Measurements from ENCODE around the gene RAD23B. TPM values are rescaled to one million over a fixed set of nuclear protein-coding genes. Genes with fewer than 3 reads are reported as not detected.
"Not testable (repeated sequence)": the region's sequence is repeated elsewhere in the genome, so short reads cannot be mapped to it uniquely, and the experiment has no call there.

RAD23B gene
- total and polyA plus RNA-seq, 4 experiments from 2014 or later, result 8.1 to 54.2 (median 30.8) TPM

GRCh38 chr9:107259751-107260313 lies 23.2 kb upstream of the RAD23B start:
- H3K9me3 ChIP-seq (ENCODE audit: control insufficient read depth in 1 of 2, low read length in 2 of 2); H3K36me3 Mint-ChIP-seq; H3K27ac Mint-ChIP-seq; H3K4me1 ChIP-seq (ENCODE audit: insufficient read depth, low read length); H3K36me3 ChIP-seq (ENCODE audit: insufficient read depth, low read length); H3K4me3 Mint-ChIP-seq; intact Hi-C loops (cut with micrococcal nuclease); H3K27ac ChIP-seq (ENCODE audit: low read depth, low read length); POLR2A ChIA-PET (ENCODE audit: partially characterized antibody); H3K27me3 ChIP-seq (ENCODE audit: insufficient read depth, low read length); DNase-seq; H3K9me3 Mint-ChIP-seq; H3K4me1 Mint-ChIP-seq; H3K4me3 ChIP-seq (ENCODE audit: low read length in 2 of 2): not testable (repeated sequence)
- H3K27me3 Mint-ChIP-seq, result peaks cover 6 to 11% of the 10 kb centered on the region in 2 donors
- CTCF ChIA-PET (ENCODE audit: partially characterized antibody), result interaction anchor here (0.6 to 3.2 kb wide), 4 partner anchors 11 to 81 kb away, joined by 3 to 13 read pairs (median 6); no protein-coding TSS in a partner anchor

GRCh38 chr9:107260437-107261081 lies 22.5 kb upstream of the RAD23B start:
- Mint-ChIP-seq H3K4me3 (no peak overlapping the region), H3K36me3 (no peaks in the 10 kb centered on the region), H3K27me3 (peaks cover 6 to 11% of the 10 kb centered on the region in 2 donors), H3K4me1 (no peaks in the 10 kb centered on the region), H3K27ac (peak overlapping the region in 1 of 7 donors; percentile 20), H3K9me3 (peaks cover 0 to 11% (median 7%) of the 10 kb centered on the region in 8 donors)
- Histone ChIP-seq H3K36me3 (ENCODE audit: insufficient read depth, low read length) (no peaks in the 10 kb centered on the region), H3K4me1 (ENCODE audit: insufficient read depth, low read length) (no peaks in the 10 kb centered on the region), H3K9me3 (ENCODE audit: control insufficient read depth in 1 of 2, low read length in 2 of 2) (no peaks in the 10 kb centered on the region), H3K27me3 (ENCODE audit: insufficient read depth, low read length) (peaks cover 5% of the 10 kb centered on the region), H3K4me3 (ENCODE audit: low read length in 2 of 2) (no peak overlapping the region), H3K27ac (ENCODE audit: low read depth, low read length) (no peak overlapping the region)
- DNase-seq, result no peak
- POLR2A ChIA-PET (ENCODE audit: partially characterized antibody), result no interaction called here
- CTCF ChIA-PET (ENCODE audit: partially characterized antibody), result interaction anchor here (0.6 to 3.2 kb wide), 6 partner anchors 9 to 81 kb away, joined by 3 to 13 read pairs (median 4); no protein-coding TSS in a partner anchor
- intact Hi-C loops (cut with micrococcal nuclease), result no loop called here

- intact Hi-C loops (cut with micrococcal nuclease), result no loop called here
- no peak overlapping the region for H3K27ac Mint-ChIP-seq
- CTCF ChIA-PET (ENCODE audit: partially characterized antibody), result interaction anchor here (0.9 to 3.2 kb wide), 5 partner anchors 9 to 80 kb away, joined by 3 to 13 read pairs (median 4); no protein-coding TSS in a partner anchor
Measured at GRCh38 chr9:107261106-107261505, 22.0 kb upstream of the RAD23B start.

DNA sequence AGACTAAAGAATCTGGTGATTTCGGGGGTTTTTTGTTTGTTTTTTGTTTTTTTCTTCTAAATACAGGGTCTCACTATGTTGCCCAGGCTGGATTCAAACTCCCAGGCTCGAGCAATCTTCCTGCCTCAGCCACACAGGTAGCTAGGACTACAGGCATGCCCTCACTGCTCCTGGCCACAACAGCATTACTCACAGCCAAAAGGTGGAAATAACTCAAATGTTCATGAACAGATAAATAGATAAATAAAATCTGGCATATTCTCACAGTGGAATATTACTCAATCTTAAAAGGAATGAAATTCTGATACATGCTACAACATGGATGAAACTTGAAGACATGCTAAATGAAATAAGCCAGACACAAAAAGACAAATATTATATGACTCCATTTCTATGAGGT lies 19.8 kb upstream of the RAD23B start:
- Histone ChIP-seq H3K4me3 (ENCODE audit: low read length in 2 of 2) (no peak overlapping the region), H3K27ac (ENCODE audit: low read depth, low read length) (no peak overlapping the region), H3K4me1 (ENCODE audit: insufficient read depth, low read length) (no peaks in the 10 kb centered on the region), H3K36me3 (ENCODE audit: insufficient read depth, low read length) (no peaks in the 10 kb centered on the region), H3K9me3 (ENCODE audit: control insufficient read depth in 1 of 2, low read length in 2 of 2) (no peaks in the 10 kb centered on the region), H3K27me3 (ENCODE audit: insufficient read depth, low read length) (peaks cover 5% of the 10 kb centered on the region)
- intact Hi-C loops (cut with micrococcal nuclease), result no loop called here
- H3K9me3 Mint-ChIP-seq, result peaks cover 0 to 14% (median 9%) of the 10 kb centered on the region in 8 donors
- H3K27me3 Mint-ChIP-seq, result peaks cover 10 to 12% of the 10 kb centered on the region in 2 donors
- no peak overlapping the region for H3K4me3 Mint-ChIP-seq
- CTCF ChIA-PET (ENCODE audit: partially characterized antibody), result no interaction called here
- DNase-seq, result no peak
- POLR2A ChIA-PET (ENCODE audit: partially characterized antibody), result no interaction called here
- peaks cover 0 to 4% of the 10 kb centered on the region in 2 donors for H3K36me3 Mint-ChIP-seq
- H3K4me1 Mint-ChIP-seq, result no peaks in the 10 kb centered on the region
- H3K27ac Mint-ChIP-seq, result no peak overlapping the region

More at GRCh38 chr9:107261106-107261505, 22.0 kb upstream of the RAD23B start:
- Mint-ChIP-seq H3K36me3 (no peaks in the 10 kb centered on the region), H3K9me3 (peaks cover 0 to 11% (median 8%) of the 10 kb centered on the region in 8 donors), H3K4me3 (no peak overlapping the region), H3K27me3 (peaks cover 6 to 11% of the 10 kb centered on the region in 2 donors), H3K4me1 (no peaks in the 10 kb centered on the region)
- Histone ChIP-seq H3K4me1 (ENCODE audit: insufficient read depth, low read length) (no peaks in the 10 kb centered on the region), H3K36me3 (ENCODE audit: insufficient read depth, low read length) (no peaks in the 10 kb centered on the region), H3K27ac (ENCODE audit: low read depth, low read length) (no peak overlapping the region), H3K4me3 (ENCODE audit: low read length in 2 of 2) (no peak overlapping the region), H3K9me3 (ENCODE audit: control insufficient read depth in 1 of 2, low read length in 2 of 2) (no peaks in the 10 kb centered on the region), H3K27me3 (ENCODE audit: insufficient read depth, low read length) (peaks cover 5% of the 10 kb centered on the region)
- POLR2A ChIA-PET (ENCODE audit: partially characterized antibody), result no interaction called here
- DNase-seq, result no peak

DNA sequence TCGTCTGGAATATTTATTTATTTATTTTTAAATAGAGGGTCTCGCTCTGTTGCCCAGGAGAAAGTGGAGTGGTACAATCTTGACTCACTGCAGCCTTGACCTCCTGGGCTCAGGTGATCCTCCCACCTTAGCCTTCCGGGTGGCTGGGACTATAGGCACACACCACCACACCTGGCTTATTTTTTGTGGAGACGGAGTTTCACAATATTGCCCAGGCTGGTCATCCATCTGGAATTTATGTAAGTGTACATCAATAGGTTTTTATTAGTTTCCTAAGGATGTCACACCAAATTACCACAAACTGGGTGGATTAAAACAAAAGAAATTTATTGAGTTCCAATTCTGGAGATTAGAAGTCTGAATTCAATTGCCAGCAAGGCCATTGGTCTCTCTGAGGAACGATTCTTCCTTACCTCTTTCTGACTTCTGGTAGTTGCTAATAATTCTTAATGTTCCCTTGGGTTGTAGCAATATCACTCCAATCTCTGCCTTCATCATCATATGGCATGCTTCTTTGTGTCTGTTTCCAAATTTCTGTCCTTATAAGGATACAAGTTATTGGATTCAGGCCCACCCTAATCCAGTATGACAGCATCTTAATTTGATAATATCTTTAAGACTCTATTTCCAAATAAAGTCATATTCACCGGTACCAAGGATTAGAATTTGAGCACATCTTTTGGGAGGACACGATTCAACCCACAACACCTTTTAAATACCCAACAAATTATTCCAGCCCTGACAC lies 16.3 kb upstream of the RAD23B start:
- H3K9me3 Mint-ChIP-seq, result peaks cover 0 to 14% (median 9%) of the 10 kb centered on the region in 8 donors
- intact Hi-C loops (cut with micrococcal nuclease), result no loop called here

DNA sequence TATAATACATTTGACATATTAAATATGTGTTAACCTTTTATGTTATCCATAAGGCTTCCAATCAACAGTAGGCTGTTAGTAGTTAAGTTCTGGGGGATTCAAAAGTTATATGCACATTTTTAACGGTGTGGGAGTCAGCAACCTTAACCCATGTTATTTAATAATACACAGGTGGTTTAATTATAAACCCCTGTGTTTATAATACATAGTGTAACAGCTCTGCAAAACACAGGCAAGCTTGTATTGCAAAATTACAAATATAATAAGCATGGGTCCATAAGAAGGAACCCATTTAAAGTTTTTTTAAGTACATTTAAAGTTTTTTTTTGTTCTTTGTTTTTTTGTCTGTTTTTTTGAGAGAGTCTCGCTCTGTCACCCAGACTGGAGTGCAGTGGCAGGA lies 14.5 kb upstream of the RAD23B start:
- peaks cover 0 to 12% (median 8%) of the 10 kb centered on the region in 8 donors for H3K9me3 Mint-ChIP-seq
- H3K4me3 ChIP-seq (ENCODE audit: low read length in 2 of 2), result no peak overlapping the region
- H3K36me3 ChIP-seq (ENCODE audit: insufficient read depth, low read length), result no peaks in the 10 kb centered on the region
- ChIA-PET CTCF (ENCODE audit: partially characterized antibody) (interaction anchor here (1.4 kb wide), 1 partner anchor 13 kb away, joined by 3 read pairs; no protein-coding TSS in a partner anchor), POLR2A (ENCODE audit: partially characterized antibody) (no interaction called here)
- no peak overlapping the region for H3K27ac ChIP-seq (ENCODE audit: low read depth, low read length)
- H3K27me3 Mint-ChIP-seq, result peaks cover 3 to 7% of the 10 kb centered on the region in 2 donors
- peak overlapping the region in 1 of 7 donors; percentile 4 for H3K27ac Mint-ChIP-seq
- no peaks in the 10 kb centered on the region for H3K4me1 ChIP-seq (ENCODE audit: insufficient read depth, low read length)
- intact Hi-C loops (cut with micrococcal nuclease), result no loop called here
- DNase-seq, result no peak
- no peaks in the 10 kb centered on the region for H3K4me1 Mint-ChIP-seq
- peaks cover 0 to 4% of the 10 kb centered on the region in 2 donors for H3K36me3 Mint-ChIP-seq
- no peaks in the 10 kb centered on the region for H3K9me3 ChIP-seq (ENCODE audit: control insufficient read depth in 1 of 2, low read length in 2 of 2)
- H3K4me3 Mint-ChIP-seq, result no peak overlapping the region
- H3K27me3 ChIP-seq (ENCODE audit: insufficient read depth, low read length), result no peaks in the 10 kb centered on the region

More for the DNA sequence above, 16.3 kb upstream of the RAD23B start:
- Histone ChIP-seq H3K9me3 (ENCODE audit: control insufficient read depth in 1 of 2, low read length in 2 of 2) (no peaks in the 10 kb centered on the region), H3K27me3 (ENCODE audit: insufficient read depth, low read length) (no peaks in the 10 kb centered on the region), H3K27ac (ENCODE audit: low read depth, low read length) (no peak overlapping the region), H3K4me3 (ENCODE audit: low read length in 2 of 2) (no peak overlapping the region), H3K4me1 (ENCODE audit: insufficient read depth, low read length) (no peaks in the 10 kb centered on the region), H3K36me3 (ENCODE audit: insufficient read depth, low read length) (no peaks in the 10 kb centered on the region)
- peaks cover 6 to 9% of the 10 kb centered on the region in 2 donors for H3K27me3 Mint-ChIP-seq
- no peak for DNase-seq
- no peak overlapping the region for H3K27ac Mint-ChIP-seq
- CTCF ChIA-PET (ENCODE audit: partially characterized antibody), result interaction anchor here (1.9 kb wide), 1 partner anchor 74 kb away, joined by 5 read pairs; no protein-coding TSS in a partner anchor
- H3K4me3 Mint-ChIP-seq, result no peak overlapping the region
- H3K4me1 Mint-ChIP-seq, result no peaks in the 10 kb centered on the region
- POLR2A ChIA-PET (ENCODE audit: partially characterized antibody), result no interaction called here
- H3K36me3 Mint-ChIP-seq, result peaks cover 0 to 4% of the 10 kb centered on the region in 2 donors

- no peak for DNase-seq
- no peak overlapping the region for H3K4me3 ChIP-seq (ENCODE audit: low read length in 2 of 2)
- H3K4me1 Mint-ChIP-seq, result no peaks in the 10 kb centered on the region
- peaks cover 0 to 11% (median 8%) of the 10 kb centered on the region in 8 donors for H3K9me3 Mint-ChIP-seq
- H3K36me3 ChIP-seq (ENCODE audit: insufficient read depth, low read length), result no peaks in the 10 kb centered on the region
- no peaks in the 10 kb centered on the region for H3K27me3 ChIP-seq (ENCODE audit: insufficient read depth, low read length)
- peaks cover 8 to 14% of the 10 kb centered on the region in 2 donors for H3K27me3 Mint-ChIP-seq
- no peaks in the 10 kb centered on the region for H3K4me1 ChIP-seq (ENCODE audit: insufficient read depth, low read length)
- no peak overlapping the region for H3K27ac ChIP-seq (ENCODE audit: low read depth, low read length)
- ChIA-PET CTCF (ENCODE audit: partially characterized antibody) (interaction anchor here (0.7 to 2.1 kb wide), 3 partner anchors 10 to 72 kb away, joined by 3 to 9 read pairs (median 3); no protein-coding TSS in a partner anchor), POLR2A (ENCODE audit: partially characterized antibody) (no interaction called here)
- no peaks in the 10 kb centered on the region for H3K9me3 ChIP-seq (ENCODE audit: control insufficient read depth in 1 of 2, low read length in 2 of 2)
- intact Hi-C loops (cut with micrococcal nuclease), result no loop called here
- H3K36me3 Mint-ChIP-seq, result peaks cover 0 to 4% of the 10 kb centered on the region in 2 donors
- no peak overlapping the region for H3K27ac Mint-ChIP-seq
- H3K4me3 Mint-ChIP-seq, result no peak overlapping the region
Measured at GRCh38 chr9:107269254-107269653, 13.8 kb upstream of the RAD23B start.

Measured in CD4-positive, alpha-beta memory T cell (primary cell).